ENCODE measurements around the gene MKRN2OS.

MKRN2OS gene

GRCh38 chr3:12513694-12514446 lies 31.4 kb downstream of the MKRN2OS start:
- no peak for DNase-seq (ENCODE audit: low read depth in 2 of 2)

- no peak for DNase-seq (ENCODE audit: low read depth in 2 of 2)
Observed at GRCh38 chr3:12512534-12513118, 32.7 kb downstream of the MKRN2OS start.

GRCh38 chr3:12509466-12509865 lies 35.8 kb downstream of the MKRN2OS start:
- DNase-seq (ENCODE audit: low read depth in 2 of 2), result no peak

GRCh38 chr3:12508291-12508700 lies 37.0 kb downstream of the MKRN2OS start:
- no peak for DNase-seq (ENCODE audit: low read depth in 2 of 2)

- no peak for DNase-seq (ENCODE audit: low read depth in 2 of 2)
Observed at GRCh38 chr3:12507591-12508281, 37.6 kb downstream of the MKRN2OS start.

- DNase-seq (ENCODE audit: low read depth in 2 of 2), result no peak
Observed at GRCh38 chr3:12506201-12506709, 39.0 kb downstream of the MKRN2OS start.

GRCh38 chr3:12503126-12503957 lies 42.0 kb downstream of the MKRN2OS start:
- no peak for DNase-seq (ENCODE audit: low read depth in 2 of 2)

- no peak for DNase-seq (ENCODE audit: low read depth in 2 of 2)
Observed at GRCh38 chr3:12501360-12502020, 43.8 kb downstream of the MKRN2OS start.

GRCh38 chr3:12499474-12499873 lies 45.8 kb downstream of the MKRN2OS start:
- no peak for DNase-seq (ENCODE audit: low read depth in 2 of 2)

- no peak for DNase-seq (ENCODE audit: low read depth in 2 of 2)
Observed at GRCh38 chr3:12496453-12496761, 48.9 kb downstream of the MKRN2OS start.

- no peak for DNase-seq (ENCODE audit: low read depth in 2 of 2)
Observed at GRCh38 chr3:12495749-12496452, 49.4 kb downstream of the MKRN2OS start.

- DNase-seq (ENCODE audit: low read depth in 2 of 2), result no peak
Observed at GRCh38 chr3:12490547-12490946, 54.8 kb downstream of the MKRN2OS start.

- no peak for DNase-seq (ENCODE audit: low read depth in 2 of 2)
Observed at GRCh38 chr3:12489832-12490231, 55.5 kb downstream of the MKRN2OS start.
